Neural progenitor cell (in vitro differentiated cells): ENCODE measurements around the gene MAGEA8.
"Not testable (repeated sequence)": the region's sequence is repeated elsewhere in the genome, so short reads cannot be mapped to it uniquely, and the experiment has no call there.

Experiments used
- EZH2 ChIP-seq: fragments of 200-600 bp; sonication (generic); IDR thresholded peaks from 2 replicates; pipeline ENCODE4 v1.6.1; 2017; ENCODE audit warnings: antibody characterized with exemption, mild to moderate bottlenecking, moderate library complexity
- TF ChIP-seq, protein P1 (sequence below): fragments of 200-600 bp; sonication (generic); IDR thresholded peaks from 2 replicates; pipeline ENCODE4 v1.5.1; 2017; ENCODE audit warnings: antibody characterized with exemption, mild to moderate bottlenecking

DNA sequence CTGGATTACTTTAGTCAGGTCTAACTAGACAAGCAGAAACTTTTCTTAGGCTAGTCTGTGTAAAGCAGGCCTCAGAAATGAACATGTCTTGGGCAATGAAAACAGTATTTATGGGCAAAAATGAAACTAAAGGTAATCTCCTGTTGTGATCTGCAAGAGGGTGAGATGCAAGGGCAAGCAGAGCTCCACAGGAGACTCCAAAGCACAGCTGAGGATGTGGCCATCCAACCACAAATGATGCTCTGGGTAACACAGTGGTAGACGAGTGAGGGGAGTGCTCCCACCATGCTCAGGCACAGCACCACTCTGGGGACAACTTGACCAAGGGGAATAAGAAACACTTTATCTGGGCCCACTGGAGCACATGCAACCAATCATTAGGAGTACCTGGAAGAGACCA, 47.7 kb downstream of the MAGEA8 start:
- TF ChIP-seq, protein P1, sequence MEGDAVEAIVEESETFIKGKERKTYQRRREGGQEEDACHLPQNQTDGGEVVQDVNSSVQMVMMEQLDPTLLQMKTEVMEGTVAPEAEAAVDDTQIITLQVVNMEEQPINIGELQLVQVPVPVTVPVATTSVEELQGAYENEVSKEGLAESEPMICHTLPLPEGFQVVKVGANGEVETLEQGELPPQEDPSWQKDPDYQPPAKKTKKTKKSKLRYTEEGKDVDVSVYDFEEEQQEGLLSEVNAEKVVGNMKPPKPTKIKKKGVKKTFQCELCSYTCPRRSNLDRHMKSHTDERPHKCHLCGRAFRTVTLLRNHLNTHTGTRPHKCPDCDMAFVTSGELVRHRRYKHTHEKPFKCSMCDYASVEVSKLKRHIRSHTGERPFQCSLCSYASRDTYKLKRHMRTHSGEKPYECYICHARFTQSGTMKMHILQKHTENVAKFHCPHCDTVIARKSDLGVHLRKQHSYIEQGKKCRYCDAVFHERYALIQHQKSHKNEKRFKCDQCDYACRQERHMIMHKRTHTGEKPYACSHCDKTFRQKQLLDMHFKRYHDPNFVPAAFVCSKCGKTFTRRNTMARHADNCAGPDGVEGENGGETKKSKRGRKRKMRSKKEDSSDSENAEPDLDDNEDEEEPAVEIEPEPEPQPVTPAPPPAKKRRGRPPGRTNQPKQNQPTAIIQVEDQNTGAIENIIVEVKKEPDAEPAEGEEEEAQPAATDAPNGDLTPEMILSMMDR, result not testable (repeated sequence)
- not testable (repeated sequence) for TF ChIP-seq EZH2
